Gastrocnemius medialis (tissue), 4 donors: ENCODE data around the gene CYP26A1. TPM values are rescaled to one million over a fixed set of nuclear protein-coding genes. Genes with fewer than 3 reads are reported as not detected.

Experiments used
- ATAC-seq, 2 donors: fragments of 150-250 bp; one replicate each; pipeline ENCODE4 v1.9.1; 2016
- DNase-seq, 2 donors: peaks; one replicate each; pipeline ENCODE4 v3.0.0-alpha.2; 2019
- H3K27ac ChIP-seq, 4 donors: fragments of 200-600 bp; sonication (generic); 1 replicate in 1 of 4; 2 replicates in 3 of 4; pipeline ENCODE4 v1.5.1; 2016 to 2018; ENCODE audit warnings: mild to moderate bottlenecking in 2 of 4, moderate library complexity in 1 of 4
- H3K27me3 ChIP-seq, 3 donors: fragments of 200-600 bp; sonication (generic) in 2 of 3; 1 replicate in 1 of 3; 2 replicates in 2 of 3; pipeline versions ENCODE4 v1.5.1 to v1.6.0; 2016 to 2019; ENCODE audit warnings: mild to moderate bottlenecking in 1 of 3, moderate library complexity in 1 of 3
- H3K36me3 ChIP-seq, 2 donors: fragments of 200-600 bp; sonication (generic) in 1 of 2; one replicate each; pipeline ENCODE4 v1.5.1; 2017 to 2018
- H3K4me1 ChIP-seq, 2 donors: fragments of 200-600 bp; sonication (generic) in 1 of 2; one replicate each; pipeline ENCODE4 v1.5.1; 2016 to 2017; ENCODE audit warnings: mild to moderate bottlenecking in 2 of 2
- H3K4me3 ChIP-seq, 4 donors: fragments of 200-600 bp; sonication (generic) in 3 of 4; 1 replicate in 1 of 4; 2 replicates in 3 of 4; pipeline ENCODE4 v1.5.1; 2016 to 2019; ENCODE audit warnings: mild to moderate bottlenecking in 2 of 4
- H3K9me3 ChIP-seq, 3 donors: fragments of 200-600 bp; sonication (generic) in 2 of 3; 1 replicate in 1 of 3; 2 replicates in 2 of 3; pipeline ENCODE4 v1.5.1; 2016 to 2019
- POLR2A ChIP-seq, 2 donors: fragments of 450-650 bp; IDR thresholded peaks; one replicate each; pipeline ENCODE4 v1.6.1; 2017; ENCODE audit warnings: antibody characterized with exemption in 2 of 2, mild to moderate bottlenecking in 2 of 2, moderate library complexity in 2 of 2
- in situ Hi-C, 4 donors: fragments of 200-750 bp; cut with MboI; loops; one replicate each; pipeline versions ENCODE4 v1.15.0 to v1.8.0; 2017; ENCODE audit warnings: low sequenced_read_pairs in 4 of 4
- intact Hi-C: fragments of 100-400 bp; cut with DNase I; formaldehyde crosslinking; loops from one replicate; pipeline ENCODE4 v1.15.1; 2023; ENCODE audit warnings: low total_unique reads
- total RNA-seq, 4 donors: library from RNA; depleted of rRNA; stranded (reverse); fragments of >200 nt; gene quantifications; one replicate each; pipeline versions ENCODE4 v1.1.0 to v1.2.3, GENCODE V29; 2016
- TF ChIP-seq, protein P1 (sequence below), 5 experiments: fragments of 450-650 bp in 3 of 5; fragments of 200-600 bp in 2 of 5; sonication (generic) in 2 of 5; IDR thresholded peaks in 4 of 5; conservative IDR thresholded peaks in 1 of 5; 1 replicate in 4 of 5; 2 replicates in 1 of 5; pipeline ENCODE4 v1.5.1; 2016 to 2019; ENCODE audit warnings: antibody characterized with exemption in 5 of 5, mild to moderate bottlenecking in 3 of 5, moderate library complexity in 3 of 5

The CYP26A1 gene
- total RNA-seq, 4 donors from 2014 or later: not detected

DNA sequence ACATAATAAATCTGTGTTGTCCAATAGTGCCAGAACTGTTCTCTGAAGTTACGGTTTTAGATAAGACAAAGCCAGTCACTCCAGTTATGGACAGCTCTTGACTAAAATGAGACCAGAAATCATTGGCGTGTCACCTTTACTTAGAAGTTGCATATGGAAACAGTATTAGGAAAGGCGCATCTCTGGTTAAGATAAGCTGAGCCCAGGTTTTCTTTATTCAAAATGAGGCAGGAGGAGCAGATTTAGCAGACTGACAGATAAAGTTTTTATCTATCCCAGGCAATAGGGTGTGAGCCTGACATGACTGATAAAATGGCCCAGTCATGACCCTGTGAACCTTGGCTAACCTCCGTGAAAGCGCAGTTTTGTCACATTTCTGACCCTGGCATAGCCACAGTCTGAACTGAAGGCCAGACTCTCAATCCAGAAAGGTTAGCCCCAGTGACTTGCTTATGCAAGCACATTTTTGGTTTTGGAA, 4.2 kb downstream of the CYP26A1 start:
- in situ Hi-C loops: loop anchor here in 1 of 4 donors (25.0 kb wide), 1 partner anchor 434 kb away; no protein-coding TSS in a partner anchor
- peaks cover 7 to 16% of the 10 kb centered on the region in 2 donors for H3K4me1 ChIP-seq
- no peak overlapping the region for H3K4me3 ChIP-seq
- intact Hi-C loops: loop anchor here (10.0 kb wide), 1 partner anchor 277 kb away; no protein-coding TSS in a partner anchor
- H3K27ac ChIP-seq: no peak overlapping the region
- no peaks in the 10 kb centered on the region for H3K9me3 ChIP-seq
- TF ChIP-seq, protein P1, sequence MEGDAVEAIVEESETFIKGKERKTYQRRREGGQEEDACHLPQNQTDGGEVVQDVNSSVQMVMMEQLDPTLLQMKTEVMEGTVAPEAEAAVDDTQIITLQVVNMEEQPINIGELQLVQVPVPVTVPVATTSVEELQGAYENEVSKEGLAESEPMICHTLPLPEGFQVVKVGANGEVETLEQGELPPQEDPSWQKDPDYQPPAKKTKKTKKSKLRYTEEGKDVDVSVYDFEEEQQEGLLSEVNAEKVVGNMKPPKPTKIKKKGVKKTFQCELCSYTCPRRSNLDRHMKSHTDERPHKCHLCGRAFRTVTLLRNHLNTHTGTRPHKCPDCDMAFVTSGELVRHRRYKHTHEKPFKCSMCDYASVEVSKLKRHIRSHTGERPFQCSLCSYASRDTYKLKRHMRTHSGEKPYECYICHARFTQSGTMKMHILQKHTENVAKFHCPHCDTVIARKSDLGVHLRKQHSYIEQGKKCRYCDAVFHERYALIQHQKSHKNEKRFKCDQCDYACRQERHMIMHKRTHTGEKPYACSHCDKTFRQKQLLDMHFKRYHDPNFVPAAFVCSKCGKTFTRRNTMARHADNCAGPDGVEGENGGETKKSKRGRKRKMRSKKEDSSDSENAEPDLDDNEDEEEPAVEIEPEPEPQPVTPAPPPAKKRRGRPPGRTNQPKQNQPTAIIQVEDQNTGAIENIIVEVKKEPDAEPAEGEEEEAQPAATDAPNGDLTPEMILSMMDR (IDR thresholded peaks at IDR 0.05 in 4 of 5, conservative IDR thresholded peaks at IDR 0.05 in 1 of 5): no peak
- TF ChIP-seq POLR2A (IDR thresholded peaks at IDR 0.05): no peak
- DNase-seq (no peak), ATAC-seq (no peak)
- H3K27me3 ChIP-seq: peaks cover 54 to 59% (median 58%) of the 10 kb centered on the region in 3 donors
- H3K36me3 ChIP-seq: no peaks in the 10 kb centered on the region

DNA sequence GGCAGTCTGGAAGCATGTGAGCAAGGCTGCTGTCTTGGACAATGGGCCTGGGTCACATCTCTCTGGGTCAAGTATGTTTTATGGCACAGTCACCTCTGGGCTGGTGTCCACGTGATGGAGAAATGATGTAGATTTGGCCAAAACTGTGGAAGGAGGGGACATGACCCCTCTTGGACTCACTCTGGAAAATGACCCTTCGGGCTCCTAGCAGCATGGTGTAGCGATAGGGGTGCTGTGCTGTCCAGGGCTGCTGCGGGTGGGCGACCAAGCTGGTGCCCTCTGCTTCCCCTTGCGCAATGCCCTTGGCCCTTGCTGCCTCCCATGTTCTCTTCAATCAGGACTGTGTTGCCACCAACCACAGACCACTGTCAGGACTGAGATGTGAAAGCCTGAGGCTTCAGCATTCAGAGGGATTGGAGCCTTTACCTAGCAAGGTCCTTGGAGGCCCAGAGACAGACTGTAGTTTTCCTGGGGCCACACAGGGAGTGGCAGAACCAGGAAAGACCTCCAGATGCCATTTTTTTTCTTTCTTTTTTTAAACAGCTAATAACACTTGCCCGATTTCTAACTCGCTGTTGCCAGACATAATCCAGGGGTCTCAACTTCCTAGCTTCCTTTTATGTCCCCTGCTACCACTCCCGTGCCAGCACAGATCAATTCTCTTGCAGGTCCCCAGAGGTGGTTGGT, 6.1 kb downstream of the CYP26A1 start:
- no peaks in the 10 kb centered on the region for H3K4me1 ChIP-seq
- in situ Hi-C loops: loop anchor here in 1 of 4 donors (25.0 kb wide), 1 partner anchor 432 kb away; no protein-coding TSS in a partner anchor
- H3K36me3 ChIP-seq: no peaks in the 10 kb centered on the region

DNA sequence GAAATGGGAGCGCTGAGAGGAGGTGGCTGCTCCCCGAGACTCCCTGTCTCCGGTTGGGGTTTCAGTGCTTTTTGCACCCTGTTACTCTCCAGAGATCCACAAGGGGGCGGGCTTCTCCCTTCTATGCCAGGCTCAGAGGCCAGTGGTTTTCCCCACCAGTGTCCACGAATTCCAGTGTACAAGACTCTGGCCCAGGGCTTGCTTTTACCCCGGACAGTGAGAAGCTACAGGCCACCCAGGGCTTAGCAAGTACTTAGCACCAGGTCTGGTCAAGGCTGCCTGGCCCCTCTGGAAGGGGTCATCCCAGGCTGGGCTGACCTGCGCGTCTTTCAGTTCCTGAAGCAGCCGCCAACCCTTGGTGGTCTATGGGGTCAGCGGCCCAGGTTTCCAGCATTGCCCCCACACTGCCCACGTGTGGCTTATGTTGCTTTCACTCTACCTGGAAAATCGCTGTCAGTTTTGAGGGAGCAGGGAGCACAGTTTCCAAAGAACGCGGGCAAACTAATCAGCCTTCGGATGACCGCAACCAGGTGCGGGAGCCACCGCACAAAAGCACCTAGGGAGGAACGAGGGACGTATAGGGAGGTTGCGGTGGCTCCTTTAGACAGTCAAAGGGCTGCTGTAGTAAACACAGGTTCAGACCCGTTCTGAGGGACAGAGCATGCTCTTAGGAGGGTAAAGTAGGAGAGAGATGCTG, 6.8 kb downstream of the CYP26A1 start:
- H3K27ac ChIP-seq: no peak overlapping the region
- no peak for TF ChIP-seq POLR2A (IDR thresholded peaks at IDR 0.05)
- TF ChIP-seq, protein P1 (IDR thresholded peaks at IDR 0.05 in 4 of 5, conservative IDR thresholded peaks at IDR 0.05 in 1 of 5): peak; percentile 27 to 72 (median 51)
- ATAC-seq (no peak), DNase-seq (no peak)
- no peaks in the 10 kb centered on the region for H3K36me3 ChIP-seq
- no peak overlapping the region for H3K4me3 ChIP-seq
- no peaks in the 10 kb centered on the region for H3K4me1 ChIP-seq
- intact Hi-C loops: no loop called here
- no peaks in the 10 kb centered on the region for H3K9me3 ChIP-seq
- in situ Hi-C loops: loop anchor here in 1 of 4 donors (25.0 kb wide), 1 partner anchor 432 kb away; no protein-coding TSS in a partner anchor
- peaks cover 28 to 35% (median 33%) of the 10 kb centered on the region in 3 donors for H3K27me3 ChIP-seq

More for the DNA sequence above, 6.1 kb downstream of the CYP26A1 start:
- intact Hi-C loops: loop anchor here (10.0 kb wide), 1 partner anchor 275 kb away; no protein-coding TSS in a partner anchor
- Histone ChIP-seq H3K4me3 (no peak overlapping the region), H3K27me3 (peaks cover 35 to 42% (median 40%) of the 10 kb centered on the region in 3 donors), H3K9me3 (no peaks in the 10 kb centered on the region), H3K27ac (no peak overlapping the region)
- ATAC-seq (no peak), DNase-seq (no peak)
- TF ChIP-seq POLR2A (IDR thresholded peaks at IDR 0.05): no peak
- TF ChIP-seq, protein P1 (IDR thresholded peaks at IDR 0.05 in 4 of 5, conservative IDR thresholded peaks at IDR 0.05 in 1 of 5): no peak

DNA sequence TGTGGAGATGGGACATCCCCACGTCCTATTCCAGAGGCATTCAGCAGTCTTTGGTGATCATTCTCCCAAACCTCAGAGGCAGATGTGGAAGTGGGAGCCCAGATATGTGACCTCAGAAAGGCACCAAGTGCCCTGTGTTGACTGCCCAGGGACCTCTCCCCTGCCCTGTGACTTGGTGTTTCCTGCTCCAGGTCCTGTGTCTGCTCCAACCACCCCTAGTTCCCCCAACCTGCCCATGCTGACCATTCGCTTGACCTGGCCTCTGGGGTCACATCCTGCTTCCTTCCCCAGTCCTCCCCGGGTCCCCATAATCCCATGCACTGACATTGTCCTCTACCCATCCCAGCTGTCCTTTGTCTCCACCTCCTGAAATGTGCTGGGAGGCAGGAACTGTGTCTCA, 7.6 kb downstream of the CYP26A1 start:
- Histone ChIP-seq H3K27ac (no peak overlapping the region), H3K4me3 (no peak overlapping the region), H3K36me3 (no peaks in the 10 kb centered on the region), H3K9me3 (no peaks in the 10 kb centered on the region), H3K4me1 (no peaks in the 10 kb centered on the region), H3K27me3 (peaks cover 20 to 28% (median 25%) of the 10 kb centered on the region in 3 donors)
- intact Hi-C loops (no loop called here), in situ Hi-C loops (loop anchor here in 1 of 4 donors (25.0 kb wide), 1 partner anchor 431 kb away; no protein-coding TSS in a partner anchor)
- ATAC-seq (no peak), DNase-seq (no peak)
- TF ChIP-seq POLR2A (IDR thresholded peaks at IDR 0.05): no peak
- TF ChIP-seq, protein P1 (IDR thresholded peaks at IDR 0.05 in 4 of 5, conservative IDR thresholded peaks at IDR 0.05 in 1 of 5): no peak
